ENCODE results near the gene PANK2. TPM values are rescaled to one million over a fixed set of nuclear protein-coding genes. Genes with fewer than 3 reads are reported as not detected.

PANK2 gene
- total RNA-seq, 2 experiments from 2014 or later: 59.7 to 64.5 TPM

DNA sequence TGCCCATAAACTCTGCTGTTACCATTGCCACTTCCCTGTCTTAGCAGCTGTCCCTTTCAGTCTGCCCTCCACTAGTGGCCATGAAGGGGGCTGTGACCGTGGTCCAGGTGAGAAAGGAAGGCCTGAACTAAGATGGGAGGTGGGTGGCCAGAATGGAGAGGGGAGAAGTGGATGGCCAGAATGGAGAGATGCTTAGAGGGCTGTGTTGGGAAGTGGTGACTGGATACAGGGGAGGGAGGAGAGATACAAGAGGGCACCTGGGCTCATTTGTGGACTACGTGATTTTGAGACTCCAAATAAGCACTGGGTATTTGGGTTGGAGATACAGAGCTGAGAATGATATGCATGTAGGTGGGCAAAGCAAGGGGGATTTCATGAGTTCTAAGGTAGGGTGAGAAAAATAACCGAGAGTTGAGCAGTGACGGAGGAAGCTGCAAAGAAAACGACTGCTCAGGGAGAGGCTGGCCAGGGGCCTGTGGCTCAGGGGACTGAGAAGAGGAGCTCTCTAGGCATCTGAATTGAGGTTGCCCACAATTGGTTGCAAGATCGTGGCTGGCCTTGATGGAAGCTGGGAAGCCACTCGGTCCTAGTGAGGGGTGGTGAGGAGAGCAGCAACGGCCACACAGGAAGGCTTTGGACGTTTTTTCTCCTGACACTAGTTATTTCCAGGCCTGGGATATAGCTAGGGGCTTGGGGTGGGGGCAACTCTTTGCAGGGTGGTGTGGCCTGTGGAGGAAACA, 36.9 kb downstream of the PANK2 start:
- peak overlapping the region; percentile 73 for H3K27ac Mint-ChIP-seq
- H3K4me3 Mint-ChIP-seq: no peak overlapping the region
- ChIA-PET POLR2A (interaction anchor here (0.6 kb wide), 1 partner anchor 165 kb away, joined by 4 read pairs; no protein-coding TSS in a partner anchor), CTCF (interaction anchor here (0.9 kb wide), 1 partner anchor 25 kb away, joined by 3 read pairs; no protein-coding TSS in a partner anchor)
- H3K36me3 Mint-ChIP-seq (ENCODE audit: low read depth): peaks cover 43% of the 10 kb centered on the region
- H3K9me3 Mint-ChIP-seq: no peaks in the 10 kb centered on the region
- no peak for DNase-seq
- H3K4me1 Mint-ChIP-seq: peaks cover 41% of the 10 kb centered on the region
- no peaks in the 10 kb centered on the region for H3K27me3 Mint-ChIP-seq

DNA sequence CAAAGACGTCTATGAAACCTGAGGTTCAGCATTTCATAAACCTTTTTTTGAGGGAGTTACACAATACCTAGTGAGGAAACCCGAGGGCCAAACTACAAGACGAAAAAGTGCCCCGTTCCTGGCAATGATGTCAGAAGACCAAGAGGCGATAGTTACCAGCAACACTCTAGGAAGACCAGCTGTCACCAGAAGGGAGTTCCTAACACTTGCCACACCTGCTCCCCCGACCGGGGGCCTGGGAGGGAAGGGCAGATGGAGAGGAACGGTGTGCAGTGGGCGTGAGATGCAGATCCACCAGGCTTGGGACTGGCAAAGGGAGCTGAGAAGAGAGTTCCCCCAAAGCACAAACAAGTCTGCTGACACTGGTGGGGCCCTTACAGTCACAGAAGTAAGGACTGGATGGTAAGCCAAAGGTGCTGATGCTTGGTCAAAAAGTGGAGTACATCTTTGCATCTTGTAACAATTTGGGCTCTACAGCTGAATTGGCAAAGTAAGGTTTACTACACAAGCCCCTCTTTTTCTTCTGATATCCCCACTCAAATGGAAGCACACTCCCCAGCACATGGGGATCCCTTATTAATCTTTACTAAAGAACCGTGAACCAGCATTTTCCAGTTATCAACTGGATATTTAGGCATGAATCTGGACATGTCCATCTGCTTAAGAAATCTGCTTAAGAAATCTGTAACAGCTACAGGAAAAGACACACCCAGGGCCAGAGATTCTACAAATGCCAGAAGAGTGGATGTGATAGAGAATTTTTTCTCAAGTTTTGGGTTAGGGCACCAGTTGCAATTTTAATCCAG, 38.5 kb downstream of the PANK2 start:
- peaks cover 36% of the 10 kb centered on the region for H3K36me3 Mint-ChIP-seq (ENCODE audit: low read depth)
- no peaks in the 10 kb centered on the region for H3K27me3 Mint-ChIP-seq
- peak overlapping the region; percentile 50 for H3K27ac Mint-ChIP-seq
- H3K4me1 Mint-ChIP-seq: peaks cover 43% of the 10 kb centered on the region
- ChIA-PET CTCF (interaction anchor here (0.5 to 0.7 kb wide), 3 partner anchors 11 to 158 kb away, joined by 3 to 5 read pairs (median 3); no protein-coding TSS in a partner anchor), POLR2A (no interaction called here)
- no peak for DNase-seq
- H3K4me3 Mint-ChIP-seq: no peak overlapping the region
- H3K9me3 Mint-ChIP-seq: no peaks in the 10 kb centered on the region

DNA sequence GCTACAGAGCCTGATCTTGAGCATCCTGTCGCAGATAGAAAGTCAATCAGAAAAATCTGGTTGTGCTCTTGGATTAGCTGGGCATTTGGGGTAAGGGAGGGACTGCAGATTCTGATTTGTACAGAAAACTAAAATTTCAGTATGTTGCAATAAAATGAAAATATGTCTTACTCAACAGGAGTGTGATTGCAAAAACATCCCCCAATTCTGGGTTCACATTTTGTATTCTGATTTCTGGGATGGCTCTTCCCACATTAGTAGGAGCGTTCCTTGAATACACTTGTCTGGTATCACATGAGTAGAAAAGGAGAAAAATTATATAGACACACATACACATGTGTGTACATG, 40.5 kb downstream of the PANK2 start:
- Mint-ChIP-seq H3K9me3 (no peaks in the 10 kb centered on the region), H3K27ac (peak overlapping the region; percentile 66), H3K27me3 (no peaks in the 10 kb centered on the region), H3K4me1 (peaks cover 38% of the 10 kb centered on the region), H3K4me3 (no peak overlapping the region), H3K36me3 (ENCODE audit: low read depth) (peaks cover 31% of the 10 kb centered on the region)
- DNase-seq: no peak
- ChIA-PET POLR2A (no interaction called here), CTCF (interaction anchor here (0.5 to 1.0 kb wide), 2 partner anchors 9 to 230 kb away, joined by 3 read pairs; no protein-coding TSS in a partner anchor)

DNA sequence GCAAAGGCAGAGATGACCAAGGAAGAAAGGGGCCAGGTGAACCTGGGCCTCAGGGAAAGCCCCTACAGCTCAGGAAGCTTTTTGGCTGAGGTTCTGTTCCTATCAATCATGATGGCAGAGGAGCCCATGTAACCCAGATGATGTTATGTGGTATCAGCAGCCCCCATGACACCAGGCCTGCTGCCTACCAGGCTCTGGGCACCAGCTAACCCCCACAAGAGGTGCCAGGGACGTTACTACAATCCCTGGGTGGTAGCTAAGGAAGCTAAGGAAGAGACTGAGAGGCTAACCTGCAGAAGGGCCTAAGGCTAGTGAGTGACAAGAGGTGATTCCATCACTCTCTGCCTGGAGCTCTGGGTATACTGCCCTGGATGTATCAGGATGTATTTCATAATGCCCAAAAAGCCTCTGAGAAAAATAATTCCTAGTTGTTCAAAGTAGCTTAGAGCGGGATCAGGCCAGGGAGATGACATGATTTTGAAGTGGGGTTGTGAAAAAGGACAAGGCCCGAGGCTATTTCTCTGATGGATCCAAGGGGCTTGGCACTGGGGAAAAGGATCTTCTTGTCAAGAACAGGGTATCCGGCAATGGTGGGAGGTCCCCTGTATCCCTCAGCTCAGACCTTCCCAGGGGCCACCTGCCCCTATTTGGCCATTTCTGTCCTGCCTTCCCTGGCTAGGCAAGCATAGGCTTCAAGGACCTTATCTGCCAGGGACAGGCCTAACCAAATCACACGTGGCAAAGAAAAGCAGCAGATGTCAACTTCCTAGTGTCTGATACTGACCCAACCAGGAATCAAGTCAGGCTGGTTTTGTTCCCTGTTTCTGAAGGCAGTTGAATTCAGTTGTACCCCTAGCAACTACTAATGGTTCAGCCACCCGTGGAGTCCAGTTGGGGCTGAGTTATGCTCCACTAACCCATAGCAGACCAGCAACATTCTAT, 41.3 kb downstream of the PANK2 start:
- Mint-ChIP-seq H3K4me1 (peaks cover 36% of the 10 kb centered on the region), H3K4me3 (no peak overlapping the region), H3K36me3 (ENCODE audit: low read depth) (peaks cover 25% of the 10 kb centered on the region), H3K9me3 (no peaks in the 10 kb centered on the region), H3K27ac (peak overlapping the region; percentile 46), H3K27me3 (no peaks in the 10 kb centered on the region)
- ChIA-PET CTCF (no interaction called here), POLR2A (no interaction called here)
- no peak for DNase-seq

DNA sequence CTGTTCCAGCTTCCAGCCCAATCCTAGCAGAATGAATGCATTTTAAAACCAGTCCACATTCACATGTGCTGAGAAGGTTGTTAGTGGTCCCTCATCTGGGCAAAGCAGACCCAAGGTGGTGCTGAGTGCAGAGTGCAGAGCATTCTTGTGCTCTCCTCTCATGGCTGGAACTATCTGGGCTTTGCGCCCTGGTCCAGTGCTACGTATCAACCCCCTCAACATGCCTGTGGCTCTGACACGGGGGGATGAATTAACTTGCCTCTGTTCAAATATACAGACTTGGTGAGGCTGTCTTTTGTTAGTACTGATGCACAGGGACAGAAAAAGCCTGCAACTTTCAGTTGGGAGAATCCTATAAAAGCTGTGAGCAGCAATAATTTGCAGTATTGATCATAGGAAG, 42.5 kb downstream of the PANK2 start:
- CTCF ChIA-PET: no interaction called here
- peaks cover 19% of the 10 kb centered on the region for H3K36me3 Mint-ChIP-seq (ENCODE audit: low read depth)
- no peak overlapping the region for H3K27ac Mint-ChIP-seq
- H3K27me3 Mint-ChIP-seq: no peaks in the 10 kb centered on the region
- DNase-seq: no peak
- no peaks in the 10 kb centered on the region for H3K9me3 Mint-ChIP-seq
- peaks cover 27% of the 10 kb centered on the region for H3K4me1 Mint-ChIP-seq
- H3K4me3 Mint-ChIP-seq: no peak overlapping the region
- POLR2A ChIA-PET: no interaction called here

DNA sequence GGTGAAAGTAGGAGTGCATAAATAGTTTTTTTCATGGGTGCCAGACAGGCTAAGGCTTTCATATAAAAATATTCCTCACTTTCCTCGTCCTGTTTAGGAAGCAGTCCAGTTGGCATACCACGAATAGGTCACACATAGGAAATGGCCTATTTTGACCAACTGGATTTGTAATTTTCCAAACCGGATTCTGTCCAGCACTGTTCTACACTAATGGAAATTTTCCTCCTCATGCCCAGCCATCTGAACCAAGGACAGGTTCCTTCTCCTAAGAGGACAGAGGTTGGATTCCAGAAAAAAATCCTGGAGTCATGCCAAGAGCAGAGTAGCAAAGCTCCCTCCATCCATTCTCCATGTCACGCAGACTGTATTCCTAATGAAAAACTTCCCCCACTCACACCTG, 43.1 kb downstream of the PANK2 start:
- ChIA-PET POLR2A (no interaction called here), CTCF (interaction anchor here (0.5 to 1.3 kb wide), 7 partner anchors 21 to 839 kb away, joined by 3 to 5 read pairs (median 3); no protein-coding TSS in a partner anchor)
- no peaks in the 10 kb centered on the region for H3K27me3 Mint-ChIP-seq
- peak overlapping the region; percentile 75 for H3K27ac Mint-ChIP-seq
- H3K36me3 Mint-ChIP-seq (ENCODE audit: low read depth): peaks cover 15% of the 10 kb centered on the region
- H3K9me3 Mint-ChIP-seq: no peaks in the 10 kb centered on the region
- peaks cover 24% of the 10 kb centered on the region for H3K4me1 Mint-ChIP-seq
- H3K4me3 Mint-ChIP-seq: no peak overlapping the region
- DNase-seq: no peak

DNA sequence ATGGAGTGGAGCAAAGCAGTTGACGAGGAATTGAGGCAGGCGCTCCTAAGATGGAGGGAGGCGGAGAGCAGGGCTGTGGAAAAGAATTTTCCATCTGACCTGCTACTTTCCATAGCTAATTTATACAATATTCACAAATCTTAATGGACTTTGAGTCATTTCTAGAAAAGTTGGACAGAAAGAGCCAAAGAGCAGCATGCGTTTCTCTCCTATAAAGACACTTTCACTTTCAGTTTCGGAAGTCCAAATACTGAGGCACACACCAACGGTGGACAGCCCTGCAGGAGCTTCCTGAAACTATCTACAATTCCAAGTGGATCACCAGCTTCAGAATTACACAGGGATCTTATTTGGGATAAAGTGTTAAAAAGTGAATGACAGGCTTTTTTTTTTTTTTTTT, 43.5 kb downstream of the PANK2 start:
- H3K27ac Mint-ChIP-seq: peak overlapping the region; percentile 75
- H3K9me3 Mint-ChIP-seq: peaks cover 2% of the 10 kb centered on the region
- peaks cover 19% of the 10 kb centered on the region for H3K36me3 Mint-ChIP-seq (ENCODE audit: low read depth)
- ChIA-PET CTCF (interaction anchor here (0.5 to 1.3 kb wide), 7 partner anchors 21 to 838 kb away, joined by 3 to 5 read pairs (median 3); no protein-coding TSS in a partner anchor), POLR2A (no interaction called here)
- peak overlapping the region; percentile 4 for H3K4me3 Mint-ChIP-seq
- DNase-seq: no peak
- peaks cover 24% of the 10 kb centered on the region for H3K4me1 Mint-ChIP-seq
- no peaks in the 10 kb centered on the region for H3K27me3 Mint-ChIP-seq

DNA sequence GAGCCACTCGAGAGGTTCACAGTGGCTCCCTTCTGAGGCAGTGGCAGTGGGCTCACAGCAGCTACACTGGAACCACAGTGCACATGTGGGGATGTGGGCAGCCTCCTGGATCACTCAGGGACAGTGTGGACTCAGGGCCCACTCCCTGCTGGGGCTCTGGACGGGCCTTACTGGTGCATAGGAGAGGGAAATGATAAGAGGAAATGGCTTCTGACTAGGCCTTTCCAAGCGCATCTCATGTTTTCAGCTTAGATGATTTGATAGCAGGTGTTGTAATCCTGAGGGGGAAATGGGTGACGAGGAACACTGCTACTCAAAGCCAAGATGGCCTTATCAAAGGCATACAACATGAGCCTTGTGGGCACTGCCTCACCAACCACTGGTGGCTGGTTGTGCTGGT, 44.0 kb downstream of the PANK2 start:
- Mint-ChIP-seq H3K4me3 (peak overlapping the region; percentile 4), H3K9me3 (peaks cover 4% of the 10 kb centered on the region), H3K36me3 (ENCODE audit: low read depth) (peaks cover 21% of the 10 kb centered on the region), H3K4me1 (peaks cover 20% of the 10 kb centered on the region), H3K27me3 (no peaks in the 10 kb centered on the region), H3K27ac (peak overlapping the region; percentile 73)
- DNase-seq: no peak
- ChIA-PET CTCF (interaction anchor here (0.9 to 1.3 kb wide), 3 partner anchors 27 to 838 kb away, joined by 3 to 4 read pairs (median 3); no protein-coding TSS in a partner anchor), POLR2A (no interaction called here)

DNA sequence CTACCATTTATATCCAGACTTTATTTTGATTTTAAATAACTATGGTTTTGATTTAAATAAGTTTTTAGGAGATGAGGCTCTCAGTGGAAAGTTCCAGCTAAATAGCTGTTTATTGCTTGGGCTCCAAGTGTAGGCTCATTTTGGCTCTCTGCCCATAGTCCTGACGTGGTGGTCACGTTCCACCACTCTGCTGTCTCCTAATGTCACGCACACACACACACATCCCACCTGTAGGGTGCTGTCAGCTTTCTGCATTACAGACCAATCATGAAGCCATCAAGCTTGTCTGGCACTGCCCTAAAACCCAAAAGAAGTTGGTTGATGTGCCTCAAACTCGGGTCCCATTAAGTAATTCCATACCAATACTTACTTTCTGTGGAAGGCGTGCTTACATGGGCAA, 45.4 kb downstream of the PANK2 start:
- DNase-seq: no peak
- Mint-ChIP-seq H3K27me3 (no peaks in the 10 kb centered on the region), H3K4me1 (peaks cover 17% of the 10 kb centered on the region), H3K36me3 (ENCODE audit: low read depth) (peaks cover 30% of the 10 kb centered on the region), H3K27ac (no peak overlapping the region), H3K4me3 (no peak overlapping the region), H3K9me3 (peaks cover 12% of the 10 kb centered on the region)
- CTCF ChIA-PET: interaction anchor here (0.6 to 1.7 kb wide), 3 partner anchors 15 to 153 kb away, joined by 3 to 5 read pairs (median 4); no protein-coding TSS in a partner anchor
- POLR2A ChIA-PET: no interaction called here

DNA sequence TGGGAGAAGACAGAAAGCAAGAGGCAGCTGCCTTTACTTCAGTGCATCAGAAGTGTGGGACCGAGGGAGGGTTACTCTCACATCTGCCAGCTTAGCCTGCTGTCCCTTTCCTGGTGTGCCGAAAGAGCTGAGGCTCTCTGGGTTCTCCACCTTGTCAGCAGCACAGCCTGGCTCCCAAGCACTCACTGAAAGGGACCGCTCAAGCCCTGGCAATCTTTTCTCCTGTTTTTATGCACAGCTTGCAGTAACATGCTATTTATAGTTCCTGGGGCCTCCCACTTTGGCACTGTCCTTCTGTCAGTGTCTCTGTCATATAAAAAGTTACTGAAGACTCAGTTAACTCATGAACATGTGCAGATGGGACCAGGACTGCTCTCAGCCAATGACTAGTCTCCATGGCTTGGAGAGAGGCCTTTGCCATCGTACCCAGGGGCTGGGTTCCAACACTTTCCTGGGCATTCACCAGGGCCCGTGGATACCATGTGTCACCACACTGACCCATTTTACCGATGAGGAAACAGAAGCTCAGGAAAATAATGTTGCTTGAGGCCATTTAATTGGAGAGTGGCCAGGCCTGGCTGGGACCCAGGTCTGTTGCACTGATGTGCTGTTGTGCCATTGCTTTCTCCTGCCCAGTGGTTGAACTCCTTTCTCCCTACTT, 46.2 kb downstream of the PANK2 start:
- H3K4me1 Mint-ChIP-seq: peaks cover 17% of the 10 kb centered on the region
- DNase-seq: no peak
- ChIA-PET CTCF (interaction anchor here (1.7 kb wide), 1 partner anchor 50 kb away, joined by 5 read pairs; no protein-coding TSS in a partner anchor), POLR2A (no interaction called here)
- peaks cover 37% of the 10 kb centered on the region for H3K36me3 Mint-ChIP-seq (ENCODE audit: low read depth)
- H3K27ac Mint-ChIP-seq: peak overlapping the region; percentile 33
- peaks cover 12% of the 10 kb centered on the region for H3K9me3 Mint-ChIP-seq
- H3K4me3 Mint-ChIP-seq: no peak overlapping the region
- H3K27me3 Mint-ChIP-seq: no peaks in the 10 kb centered on the region

DNA sequence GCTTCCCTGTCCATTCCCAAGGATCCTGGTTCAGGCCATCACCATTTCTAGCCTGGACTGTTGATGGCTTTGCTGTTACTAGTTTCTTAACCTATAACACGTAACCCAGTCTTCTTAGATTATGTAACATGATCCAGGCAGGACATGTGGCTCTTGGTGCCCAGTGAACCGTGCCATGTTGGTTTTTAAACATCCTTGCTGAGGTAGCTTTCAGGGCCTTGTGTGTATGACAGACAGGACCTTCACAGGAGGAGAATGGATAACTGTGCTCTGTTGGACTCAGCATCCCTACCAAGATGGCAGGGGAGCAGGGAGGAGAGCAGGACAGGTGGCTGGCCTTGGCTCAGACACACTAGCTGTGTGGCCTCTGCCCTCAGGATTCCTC, 46.8 kb downstream of the PANK2 start:
- ChIA-PET CTCF (interaction anchor here (0.7 to 1.7 kb wide), 5 partner anchors 10 to 50 kb away, joined by 3 to 7 read pairs (median 4); no protein-coding TSS in a partner anchor), POLR2A (no interaction called here)
- Mint-ChIP-seq H3K4me3 (no peak overlapping the region), H3K27ac (no peak overlapping the region), H3K36me3 (ENCODE audit: low read depth) (peaks cover 42% of the 10 kb centered on the region), H3K9me3 (peaks cover 15% of the 10 kb centered on the region), H3K4me1 (peaks cover 17% of the 10 kb centered on the region), H3K27me3 (no peaks in the 10 kb centered on the region)
- no peak for DNase-seq

DNA sequence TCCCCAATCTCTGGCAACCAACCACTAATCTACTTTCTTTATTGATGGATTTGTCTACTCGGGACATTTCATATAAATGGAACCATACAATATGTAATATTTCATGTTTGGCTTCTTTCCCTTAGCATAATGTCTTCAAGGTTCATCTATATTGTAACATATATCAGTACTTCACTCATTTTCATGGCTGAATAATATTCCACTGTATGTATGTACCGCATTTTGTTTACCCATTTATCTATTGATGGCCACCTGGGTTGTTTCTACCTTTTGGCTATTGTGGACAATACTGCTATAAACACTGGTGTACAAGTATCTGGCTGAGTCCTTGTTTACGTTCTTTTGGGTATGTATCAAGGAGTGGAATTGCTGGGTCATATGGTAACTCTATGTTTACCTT, 48.4 kb downstream of the PANK2 start:
- Mint-ChIP-seq H3K4me3 (no peak overlapping the region), H3K4me1 (peaks cover 10% of the 10 kb centered on the region), H3K27ac (no peak overlapping the region), H3K36me3 (ENCODE audit: low read depth) (peaks cover 49% of the 10 kb centered on the region), H3K9me3 (peaks cover 15% of the 10 kb centered on the region), H3K27me3 (no peaks in the 10 kb centered on the region)
- CTCF ChIA-PET: interaction anchor here (1.3 kb wide), 1 partner anchor 148 kb away, joined by 4 read pairs; no protein-coding TSS in a partner anchor
- DNase-seq: no peak
- POLR2A ChIA-PET: no interaction called here

All from activated CD4-positive, alpha-beta T cell treated with anti-CD3 and anti-CD28 coated beads, Interleukin-2, amount 10 ng/mL, durations not matched to agents 7 days and 5 days (primary cell).